HG03565 (cell line): ENCODE data around the gene VTI1A.

Source experiments
- ATAC-seq: cut with Tn5 transposase; IDR thresholded peaks from one replicate; pipeline ENCODE4 v1.9.1; 2021; ENCODE audit warnings: mild to moderate bottlenecking, moderate library complexity; ENCODE audit not compliant: unreplicated experiment

VTI1A gene

GRCh38 chr10:112774210-112774609, 327.2 kb downstream of the VTI1A start:
- ATAC-seq = no peak

GRCh38 chr10:112774798-112775197, 327.8 kb downstream of the VTI1A start:
- no peak for ATAC-seq

GRCh38 chr10:112775381-112775780, 328.4 kb downstream of the VTI1A start:
- no peak for ATAC-seq

GRCh38 chr10:112775892-112776674, 329.1 kb downstream of the VTI1A start:
- ATAC-seq = no peak

GRCh38 chr10:112778579-112778978, 331.6 kb downstream of the VTI1A start:
- ATAC-seq = no peak

- ATAC-seq = no peak
Observed at GRCh38 chr10:112779025-112779770, 332.2 kb downstream of the VTI1A start.

GRCh38 chr10:112782200-112782907, 335.3 kb downstream of the VTI1A start:
- no peak for ATAC-seq

- ATAC-seq = no peak
Observed at GRCh38 chr10:112783351-112784021, 336.5 kb downstream of the VTI1A start.

- ATAC-seq = no peak
Observed at GRCh38 chr10:112784022-112784461, 337.0 kb downstream of the VTI1A start.

GRCh38 chr10:112785089-112785488, 338.1 kb downstream of the VTI1A start:
- ATAC-seq = no peak

GRCh38 chr10:112789248-112789647, 342.2 kb downstream of the VTI1A start:
- no peak for ATAC-seq

- no peak for ATAC-seq
Observed at GRCh38 chr10:112790030-112790429, 343.0 kb downstream of the VTI1A start.

GRCh38 chr10:112790921-112791320, 343.9 kb downstream of the VTI1A start:
- ATAC-seq = no peak

GRCh38 chr10:112791447-112791846, 344.4 kb downstream of the VTI1A start:
- ATAC-seq = no peak

GRCh38 chr10:112792487-112793201, 345.6 kb downstream of the VTI1A start:
- no peak for ATAC-seq

- no peak for ATAC-seq
Observed at GRCh38 chr10:112793202-112793921, 346.3 kb downstream of the VTI1A start.

GRCh38 chr10:112794201-112794600, 347.2 kb downstream of the VTI1A start:
- ATAC-seq = no peak

GRCh38 chr10:112795067-112795466, 348.1 kb downstream of the VTI1A start:
- ATAC-seq = no peak

- ATAC-seq = no peak
Observed at GRCh38 chr10:112797197-112797596, 350.2 kb downstream of the VTI1A start.

- ATAC-seq = no peak
Observed at GRCh38 chr10:112797855-112798254, 350.8 kb downstream of the VTI1A start.
